GM13977 (cell line): ENCODE data around the gene PCBD2.

Experiments
- DNase-seq: peaks from one replicate; pipeline ENCODE4 v3.0.0; 2012; ENCODE audit warnings: low spot score
- in situ Hi-C: fragments of 300-500 bp; cut with MboI; formaldehyde crosslinking; loops from one replicate; pipeline ENCODE4 v1.12.0; 2022; ENCODE audit warnings: low sequenced_read_pairs, low pct_unique_long_range_greater_than_20kb, mixed read lengths, inconsistent platforms; ENCODE audit not compliant: unreplicated experiment
- TF ChIP-seq, protein P1 (sequence below): IDR thresholded peaks from 2 replicates; pipeline ENCODE4 v1.5.1; 2012; ENCODE audit warnings: mild to moderate bottlenecking, control low read depth; ENCODE audit not compliant: insufficient read depth; ENCODE audit errors: extremely low read depth, missing control alignments

Gene PCBD2

DNA sequence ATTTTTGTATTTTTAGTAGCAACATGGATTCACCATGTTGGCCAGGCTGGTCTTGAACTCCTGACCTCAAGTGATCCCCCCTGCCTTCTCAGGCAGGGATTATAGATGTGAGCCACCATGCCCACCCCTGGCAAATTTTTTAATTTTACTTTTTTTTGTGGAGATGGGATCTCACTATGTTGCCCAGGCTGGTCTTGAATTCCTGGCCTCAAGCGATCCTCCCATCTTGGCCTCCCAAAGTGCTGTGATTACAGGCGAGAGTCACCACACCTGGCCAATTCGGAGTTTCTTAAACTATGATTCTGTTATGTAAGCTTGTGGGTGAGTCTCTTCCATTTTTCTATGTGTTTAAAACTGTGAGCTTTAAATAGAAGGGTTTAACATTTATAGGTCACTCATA is 27.6 kb downstream of the PCBD2 start:
- DNase-seq = no peak

DNA sequence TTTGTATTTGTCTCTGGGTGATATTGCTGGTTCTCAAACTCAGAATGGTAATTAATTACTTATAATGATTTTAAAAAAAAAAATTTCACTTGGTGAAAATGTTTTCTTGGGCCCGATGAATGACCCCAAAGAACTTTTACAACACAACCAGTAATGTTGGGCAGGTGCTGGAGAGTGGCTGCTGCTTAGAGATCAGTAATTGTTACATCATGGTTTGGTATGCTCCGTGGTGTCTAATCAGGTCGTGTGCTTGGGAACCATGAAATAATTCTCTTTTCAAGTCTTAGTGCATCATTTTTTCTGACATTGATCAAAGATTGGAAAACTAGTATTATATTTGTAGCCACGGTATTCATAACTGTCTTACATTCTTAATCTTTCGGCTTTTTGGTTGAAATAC is 29.3 kb downstream of the PCBD2 start:
- TF ChIP-seq, protein P1, sequence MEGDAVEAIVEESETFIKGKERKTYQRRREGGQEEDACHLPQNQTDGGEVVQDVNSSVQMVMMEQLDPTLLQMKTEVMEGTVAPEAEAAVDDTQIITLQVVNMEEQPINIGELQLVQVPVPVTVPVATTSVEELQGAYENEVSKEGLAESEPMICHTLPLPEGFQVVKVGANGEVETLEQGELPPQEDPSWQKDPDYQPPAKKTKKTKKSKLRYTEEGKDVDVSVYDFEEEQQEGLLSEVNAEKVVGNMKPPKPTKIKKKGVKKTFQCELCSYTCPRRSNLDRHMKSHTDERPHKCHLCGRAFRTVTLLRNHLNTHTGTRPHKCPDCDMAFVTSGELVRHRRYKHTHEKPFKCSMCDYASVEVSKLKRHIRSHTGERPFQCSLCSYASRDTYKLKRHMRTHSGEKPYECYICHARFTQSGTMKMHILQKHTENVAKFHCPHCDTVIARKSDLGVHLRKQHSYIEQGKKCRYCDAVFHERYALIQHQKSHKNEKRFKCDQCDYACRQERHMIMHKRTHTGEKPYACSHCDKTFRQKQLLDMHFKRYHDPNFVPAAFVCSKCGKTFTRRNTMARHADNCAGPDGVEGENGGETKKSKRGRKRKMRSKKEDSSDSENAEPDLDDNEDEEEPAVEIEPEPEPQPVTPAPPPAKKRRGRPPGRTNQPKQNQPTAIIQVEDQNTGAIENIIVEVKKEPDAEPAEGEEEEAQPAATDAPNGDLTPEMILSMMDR = no peak
- no peak for DNase-seq
- in situ Hi-C loops = no loop called here

More for the DNA sequence above, 27.6 kb downstream of the PCBD2 start:
- in situ Hi-C loops = no loop called here
- TF ChIP-seq, protein P1 = no peak

DNA sequence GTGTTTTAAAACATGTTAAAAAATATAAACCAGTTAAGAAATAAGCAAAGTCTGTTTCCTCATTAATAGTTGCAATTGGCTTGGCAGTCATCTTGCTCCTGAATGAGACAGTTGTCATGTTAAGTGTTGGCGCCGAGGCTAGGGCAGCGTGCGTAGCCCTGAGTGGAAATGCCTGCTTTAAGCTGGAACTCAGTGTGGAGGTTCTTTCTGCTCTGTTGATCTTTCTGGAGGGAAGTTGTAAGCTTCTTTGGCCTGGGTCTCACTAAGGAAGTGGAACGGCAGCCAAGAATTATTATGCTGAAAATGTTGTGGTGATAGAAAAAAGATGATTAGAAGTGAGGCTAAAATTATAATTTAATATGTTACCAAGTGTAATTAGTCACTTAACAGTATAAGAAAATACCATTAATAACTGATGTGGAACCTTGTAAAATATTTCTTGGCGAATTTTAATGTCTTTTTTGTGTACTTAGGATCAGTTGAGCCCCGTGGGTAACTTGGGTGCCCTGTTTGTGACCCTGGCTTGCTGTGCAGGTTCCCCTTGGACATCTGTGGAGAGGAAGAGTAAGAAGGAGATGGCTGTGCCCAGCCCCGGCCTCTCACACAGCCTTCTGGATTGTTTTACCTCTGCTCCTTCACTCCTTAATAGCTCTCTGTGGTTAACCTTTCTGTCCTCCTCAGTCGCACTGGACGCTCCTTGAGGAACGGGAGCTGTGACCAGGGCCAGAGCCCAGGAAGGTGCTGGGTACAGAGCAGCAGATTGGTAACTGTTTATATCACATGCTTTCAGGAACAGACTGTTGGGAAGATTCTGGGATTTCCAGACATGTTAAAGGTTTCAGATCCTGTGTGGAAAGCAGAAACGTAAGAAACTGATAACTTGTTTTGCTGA is 31.0 kb downstream of the PCBD2 start:
- no peak for DNase-seq
- TF ChIP-seq, protein P1 = no peak
- in situ Hi-C loops = no loop called here

DNA sequence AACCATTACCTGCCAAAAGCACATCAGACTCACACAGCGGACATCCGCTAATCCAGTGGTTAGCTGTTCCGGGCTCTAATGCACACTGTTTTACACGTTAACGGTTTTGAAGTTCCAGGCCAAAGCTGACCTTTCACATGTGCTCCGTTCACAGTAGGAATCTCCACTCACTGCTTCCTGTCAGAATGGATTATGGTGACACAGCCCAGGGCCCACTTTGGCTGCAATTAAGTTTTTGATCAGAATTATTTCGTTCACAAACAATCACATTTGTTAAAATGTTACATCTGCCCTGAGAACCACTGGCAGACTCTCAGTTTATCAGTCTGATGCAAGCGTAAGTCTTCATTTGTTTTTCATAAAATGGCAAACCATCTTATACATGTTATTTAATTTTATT is 32.6 kb downstream of the PCBD2 start:
- in situ Hi-C loops = no loop called here
- DNase-seq = no peak
- TF ChIP-seq, protein P1 = no peak

DNA sequence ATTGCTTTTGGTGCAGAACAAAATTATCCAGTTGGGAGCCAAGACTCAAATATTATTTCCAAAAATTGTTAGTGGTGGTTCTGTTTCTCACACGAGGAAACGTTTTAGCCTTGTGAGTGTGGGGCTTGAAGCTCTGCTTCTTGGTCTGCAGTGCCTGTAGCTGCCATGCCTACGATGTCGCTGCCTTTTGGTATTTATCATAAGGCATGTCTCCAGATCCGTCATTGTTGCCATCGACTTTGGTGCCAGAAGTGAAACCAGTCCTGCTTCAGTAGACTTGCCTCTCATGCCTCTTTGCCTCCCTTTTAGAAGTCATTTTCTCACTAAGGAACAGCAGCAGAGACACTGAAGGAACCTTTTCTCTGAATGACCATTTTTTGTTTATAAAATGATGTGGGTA is 33.1 kb downstream of the PCBD2 start:
- in situ Hi-C loops = no loop called here
- no peak for DNase-seq
- TF ChIP-seq, protein P1 = no peak

DNA sequence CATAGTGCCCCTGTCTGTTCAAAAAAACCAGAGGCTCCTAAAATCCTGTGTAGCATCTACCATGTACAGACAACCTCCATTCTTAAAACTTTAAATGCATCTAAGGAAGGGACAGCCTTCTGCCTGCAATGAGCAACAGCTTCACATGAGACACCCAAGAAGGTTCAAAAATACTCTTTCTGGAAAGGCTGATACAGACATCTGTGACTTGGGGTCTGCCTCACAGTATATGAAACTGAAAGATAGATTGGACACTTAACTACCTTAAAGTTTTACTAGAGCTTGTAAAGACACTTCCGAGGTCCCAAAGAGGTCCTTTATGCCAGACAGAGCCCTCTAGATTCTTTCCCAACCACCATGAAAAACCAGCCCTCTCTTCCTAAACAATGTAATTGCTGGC is 34.6 kb downstream of the PCBD2 start:
- TF ChIP-seq, protein P1 = no peak
- in situ Hi-C loops = no loop called here
- no peak for DNase-seq
